Vagina (tissue), 2 donors: ENCODE results near the gene ORC4.

Source experiments
- POLR2A ChIP-seq, 2 donors: fragments of 450-650 bp; IDR thresholded peaks; one replicate each; pipeline ENCODE4 v1.6.1; 2017; ENCODE audit warnings: antibody characterized with exemption in 2 of 2, mild to moderate bottlenecking in 2 of 2, moderate library complexity in 2 of 2
- POLR2AphosphoS5 ChIP-seq, 2 donors: sonication (generic); formaldehyde crosslinking; IDR thresholded peaks; one replicate each; pipeline ENCODE4 v1.9.0; 2017; ENCODE audit warnings: antibody characterized with exemption in 2 of 2, mild to moderate bottlenecking in 2 of 2, low read depth in 1 of 2; ENCODE audit not compliant: insufficient read depth in 1 of 2
- TF ChIP-seq, protein P1 (sequence below), 3 experiments: fragments of 450-650 bp in 2 of 3; fragments of 200-600 bp in 1 of 3; sonication (generic) in 1 of 3; IDR thresholded peaks; one replicate each; pipeline ENCODE4 v1.5.1; 2017 to 2019; ENCODE audit warnings: antibody characterized with exemption in 3 of 3, mild to moderate bottlenecking in 2 of 3, moderate library complexity in 2 of 3

- TF ChIP-seq, protein P1, sequence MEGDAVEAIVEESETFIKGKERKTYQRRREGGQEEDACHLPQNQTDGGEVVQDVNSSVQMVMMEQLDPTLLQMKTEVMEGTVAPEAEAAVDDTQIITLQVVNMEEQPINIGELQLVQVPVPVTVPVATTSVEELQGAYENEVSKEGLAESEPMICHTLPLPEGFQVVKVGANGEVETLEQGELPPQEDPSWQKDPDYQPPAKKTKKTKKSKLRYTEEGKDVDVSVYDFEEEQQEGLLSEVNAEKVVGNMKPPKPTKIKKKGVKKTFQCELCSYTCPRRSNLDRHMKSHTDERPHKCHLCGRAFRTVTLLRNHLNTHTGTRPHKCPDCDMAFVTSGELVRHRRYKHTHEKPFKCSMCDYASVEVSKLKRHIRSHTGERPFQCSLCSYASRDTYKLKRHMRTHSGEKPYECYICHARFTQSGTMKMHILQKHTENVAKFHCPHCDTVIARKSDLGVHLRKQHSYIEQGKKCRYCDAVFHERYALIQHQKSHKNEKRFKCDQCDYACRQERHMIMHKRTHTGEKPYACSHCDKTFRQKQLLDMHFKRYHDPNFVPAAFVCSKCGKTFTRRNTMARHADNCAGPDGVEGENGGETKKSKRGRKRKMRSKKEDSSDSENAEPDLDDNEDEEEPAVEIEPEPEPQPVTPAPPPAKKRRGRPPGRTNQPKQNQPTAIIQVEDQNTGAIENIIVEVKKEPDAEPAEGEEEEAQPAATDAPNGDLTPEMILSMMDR (IDR thresholded peaks at IDR 0.05), result no peak
- TF ChIP-seq POLR2AphosphoS5 (IDR thresholded peaks at IDR 0.05; ENCODE audit: insufficient read depth in 1 of 2, low read depth in 1 of 2), result no peak
- TF ChIP-seq POLR2A (IDR thresholded peaks at IDR 0.05), result no peak
Observed at GRCh38 chr2:147888680-147889079, 131.9 kb downstream of the ORC4 start.
